GM12878 (cell line): ENCODE measurements around the gene ACADVL. TPM values are rescaled to one million over a fixed set of nuclear protein-coding genes. Genes with fewer than 3 reads are reported as not detected.
A peak's percentile ranks its signal among the peaks of the same experiment; 100 is the strongest.

ENCODE experiments used
- ATF2 ChIP-seq: IDR thresholded peaks from 2 replicates; pipeline ENCODE4 v1.6.1; 2012; ENCODE audit warnings: low read length, inconsistent platforms
- BCL11A ChIP-seq: IDR thresholded peaks from 2 replicates; pipeline ENCODE4 v1.6.1; 2011; ENCODE audit warnings: low read depth, low read length
- BCL3 ChIP-seq: IDR thresholded peaks from 2 replicates; pipeline ENCODE4 v1.6.1; 2011; ENCODE audit warnings: borderline replicate concordance, low read depth, mild to moderate bottlenecking, moderate library complexity, low read length; ENCODE audit not compliant: insufficient read depth, poor library complexity, severe bottlenecking
- CBFB ChIP-seq: IDR thresholded peaks from 2 replicates; pipeline ENCODE4 v1.6.1; 2016; ENCODE audit warnings: antibody characterized with exemption, low read depth
- HCFC1 ChIP-seq: fragments of 150-350 bp; IDR thresholded peaks from 2 replicates; pipeline ENCODE4 v1.6.1; 2014; ENCODE audit warnings: low read length
- JUNB ChIP-seq: IDR thresholded peaks from 2 replicates; pipeline ENCODE4 v1.6.1; 2016; ENCODE audit warnings: antibody characterized with exemption, mild to moderate bottlenecking
- MEF2B ChIP-seq: fragments of 450-650 bp; IDR thresholded peaks from 2 replicates; pipeline ENCODE4 v1.6.1; 2018; ENCODE audit warnings: mild to moderate bottlenecking, moderate library complexity; ENCODE audit not compliant: partially characterized antibody, poor library complexity, severe bottlenecking
- MTA3 ChIP-seq: IDR thresholded peaks from 2 replicates; pipeline ENCODE4 v1.6.1; 2012; ENCODE audit warnings: low read length, inconsistent platforms, borderline replicate concordance
- NR2C2 ChIP-seq: IDR thresholded peaks from 2 replicates; pipeline ENCODE4 v1.6.1; 2011; ENCODE audit warnings: borderline replicate concordance, low read depth; ENCODE audit not compliant: control insufficient read depth, insufficient read length
- PAX8 ChIP-seq: fragments of 450-650 bp; IDR thresholded peaks from 2 replicates; pipeline ENCODE4 v1.6.1; 2017; ENCODE audit warnings: mild to moderate bottlenecking, moderate library complexity
- PRDM15 ChIP-seq: fragments of 450-650 bp; formaldehyde crosslinking; IDR thresholded peaks from 2 replicates; pipeline ENCODE4 v1.4.0; 2020; ENCODE audit warnings: mild to moderate bottlenecking, moderate library complexity
- RELA ChIP-seq: fragments of 450-650 bp; IDR thresholded peaks from 2 replicates; pipeline ENCODE4 v1.8.0; 2014; ENCODE audit warnings: borderline replicate concordance; ENCODE audit not compliant: partially characterized antibody
- SP1 ChIP-seq: IDR thresholded peaks from one replicate; pipeline ENCODE4 v1.6.1; 2011; ENCODE audit warnings: low read depth, low read length
- SUPT20H ChIP-seq: IDR thresholded peaks from 2 replicates; pipeline ENCODE4 v1.6.1; 2011; ENCODE audit warnings: low read depth, mild to moderate bottlenecking, low read length, moderate library complexity, borderline replicate concordance; ENCODE audit not compliant: control insufficient read depth
- TCF12 ChIP-seq: IDR thresholded peaks from 2 replicates; pipeline ENCODE4 v1.6.1; 2011; ENCODE audit warnings: low read depth, mild to moderate bottlenecking, low read length
- TCF3 ChIP-seq: IDR thresholded peaks from 2 replicates; pipeline ENCODE4 v1.6.1; 2012; ENCODE audit warnings: low read depth, mild to moderate bottlenecking, low read length, borderline replicate concordance; ENCODE audit not compliant: insufficient read depth
- ZNF207 ChIP-seq: fragments of 450-650 bp; IDR thresholded peaks from 2 replicates; pipeline ENCODE4 v1.6.1; 2014; ENCODE audit warnings: antibody characterized with exemption, mild to moderate bottlenecking, borderline replicate concordance
- ZNF687 ChIP-seq: fragments of 450-650 bp; IDR thresholded peaks from 2 replicates; pipeline ENCODE4 v1.6.1; 2017; ENCODE audit warnings: mild to moderate bottlenecking, moderate library complexity
- polyA plus RNA-seq, 11 experiments: library from polyadenylated mRNA; depleted of rRNA in 4 of 11; unstranded in 6 of 11; stranded (reverse) in 5 of 11; fragments of >200 nt; fragmentation: Nextera tagmentation in 4 of 11; fragmentation: Illumina TruSeq in 1 of 11; extraction: Ambion mirVana in 4 of 11; extraction: Trizol in 1 of 11; gene quantifications; 1 replicate in 1 of 11; 2 replicates in 10 of 11; pipeline versions ENCODE4 v1.2.1 to v1.2.3, GENCODE V29; 2011 to 2016; ENCODE audit warnings: inconsistent platforms in 2 of 11, missing spikeins in 2 of 11, low read depth in 1 of 11
- total RNA-seq, 4 experiments: library from RNA; depleted of rRNA in 3 of 4; stranded (reverse); fragments of >200 nt in 3 of 4; fragmentation: Illumina TruSeq in 1 of 4; extraction: Trizol in 1 of 4; gene quantifications; 2 replicates each; pipeline versions ENCODE4 v1.2.1 to v1.2.3, GENCODE V29; 2013 to 2021

The ACADVL gene
- total and polyA plus RNA-seq, 10 of the 15 experiments (the other 5 are each of a cell fraction or from before 2014, with no cell fraction given), result 25.4 to 232 (median 180) TPM

- TF ChIP-seq CBFB, result peak; percentile 50; the same call in 1 of the 2 replicates
- peak; percentile 82 for TF ChIP-seq RELA
- peak; percentile 75 for TF ChIP-seq TCF3
- TF ChIP-seq PRDM15, result no peak
- no peak for TF ChIP-seq NR2C2
- peak; percentile 57; the same call in 1 of the 2 replicates for TF ChIP-seq TCF12
- TF ChIP-seq SP1, result peak; percentile 79
- TF ChIP-seq ZNF687, result peak; percentile 57; the same call in 1 of the 2 replicates
- TF ChIP-seq SUPT20H, result no peak
- peak; percentile 82; the same call in 1 of the 2 replicates for TF ChIP-seq MTA3
- TF ChIP-seq MEF2B, result peak; percentile 64
- TF ChIP-seq HCFC1, result peak; percentile 53; the same call in 1 of the 2 replicates
- peak; percentile 74; the same call in 1 of the 2 replicates for TF ChIP-seq PAX8
- TF ChIP-seq ATF2, result peak; percentile 78; the same call in 1 of the 2 replicates
- TF ChIP-seq BCL11A, result 0 out of 2 replicates have a peak, but pooled peaks have one; percentile 26
- peak; percentile 95 for TF ChIP-seq BCL3
- TF ChIP-seq JUNB, result no peak
- 0 out of 2 replicates have a peak, but pooled peaks have one; percentile 72 for TF ChIP-seq ZNF207
These were observed 23.1 kb downstream of the ACADVL start (continued) for GRCh38 chr17:7242717-7243452.
